Ovary (tissue), 3 donors: ENCODE data around the gene FBN3.

Experiments used
- CTCF ChIP-seq, 3 donors: fragments of 450-650 bp in 2 of 3; fragments of 200-600 bp in 1 of 3; IDR thresholded peaks; one replicate each; pipeline versions ENCODE4 v1.5.1 to v1.8.0; 2016 to 2022; ENCODE audit warnings: antibody characterized with exemption in 3 of 3, mild to moderate bottlenecking in 1 of 3
- EP300 ChIP-seq: sonication (generic); formaldehyde crosslinking; IDR thresholded peaks from one replicate; pipeline ENCODE4 v1.6.1; 2017; ENCODE audit warnings: antibody characterized with exemption
- POLR2A ChIP-seq: fragments of 450-650 bp; IDR thresholded peaks from one replicate; pipeline ENCODE4 v1.6.1; 2017; ENCODE audit warnings: antibody characterized with exemption, mild to moderate bottlenecking, moderate library complexity
- donor health status: DM: no; HTN: no; CAD: no.

DNA sequence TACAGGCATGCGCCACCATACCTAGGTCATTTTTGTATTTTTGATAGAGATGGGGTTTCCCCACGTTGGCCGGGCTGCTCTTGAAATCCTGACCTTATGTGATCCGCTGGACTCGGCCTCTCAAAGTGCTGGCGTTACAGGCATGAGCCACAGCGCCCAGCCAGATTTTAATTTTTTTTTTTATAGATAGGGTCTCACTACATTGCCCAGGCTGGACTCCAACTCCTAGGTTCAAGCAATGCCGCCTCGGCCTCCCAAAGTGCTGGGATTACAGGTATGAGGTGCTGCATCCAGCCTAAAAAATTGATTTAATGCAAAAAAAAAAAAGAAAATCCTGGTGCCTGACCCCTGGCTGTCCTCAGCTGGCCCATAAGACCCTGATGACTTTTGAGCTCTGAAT lies 34.9 kb upstream of the FBN3 start:
- TF ChIP-seq CTCF (IDR thresholded peaks at IDR 0.05) (no peak), POLR2A (no peak), EP300 (no peak)
